DMS79 (cell line): ENCODE data around the gene SPC24.
"Not testable (repeated sequence)": the region's sequence is repeated elsewhere in the genome, so short reads cannot be mapped to it uniquely, and the experiment has no call there.

Source experiments
- DNase-seq: peaks from one replicate; lab custom pipeline; 2025; lab: John Stamatoyannopoulos, UW

The SPC24 gene

GRCh38 chr19:11125994-11126685 is 29.4 kb downstream of the SPC24 start:
- DNase-seq: peak; percentile 37

- DNase-seq: not testable (repeated sequence)
Measured at GRCh38 chr19:11124157-11124556, 31.4 kb downstream of the SPC24 start.

- DNase-seq: no peak
Measured at GRCh38 chr19:11123114-11123513, 32.5 kb downstream of the SPC24 start.

GRCh38 chr19:11121963-11122362 is 33.6 kb downstream of the SPC24 start:
- not testable (repeated sequence) for DNase-seq

- DNase-seq: no peak
Measured at GRCh38 chr19:11116507-11116906, 39.1 kb downstream of the SPC24 start.

- no peak for DNase-seq
Measured at GRCh38 chr19:11115895-11116446, 39.6 kb downstream of the SPC24 start.

- no peak for DNase-seq
Measured at GRCh38 chr19:11115042-11115441, 40.5 kb downstream of the SPC24 start.

- no peak for DNase-seq
Measured at GRCh38 chr19:11113140-11113708, 42.4 kb downstream of the SPC24 start.

GRCh38 chr19:11111771-11112144 is 43.8 kb downstream of the SPC24 start:
- peak; percentile 18 for DNase-seq

GRCh38 chr19:11111117-11111770 is 44.3 kb downstream of the SPC24 start:
- no peak for DNase-seq

GRCh38 chr19:11108746-11109145 is 46.8 kb downstream of the SPC24 start:
- no peak for DNase-seq

- DNase-seq: no peak
Measured at GRCh38 chr19:11106477-11106876, 49.1 kb downstream of the SPC24 start.

GRCh38 chr19:11105014-11105636 is 50.5 kb downstream of the SPC24 start:
- DNase-seq: no peak

- not testable (repeated sequence) for DNase-seq
Measured at GRCh38 chr19:11103667-11104066, 51.9 kb downstream of the SPC24 start.

GRCh38 chr19:11102944-11103343 is 52.6 kb downstream of the SPC24 start:
- DNase-seq: no peak

GRCh38 chr19:11101057-11101456 is 54.5 kb downstream of the SPC24 start:
- no peak for DNase-seq

- DNase-seq: no peak
Measured at GRCh38 chr19:11100049-11100448, 55.5 kb downstream of the SPC24 start.

- DNase-seq: no peak
Measured at GRCh38 chr19:11098861-11099260, 56.7 kb downstream of the SPC24 start.

- DNase-seq: no peak
Measured at GRCh38 chr19:11098327-11098726, 57.3 kb downstream of the SPC24 start.

- not testable (repeated sequence) for DNase-seq
Measured at GRCh38 chr19:11097367-11097766, 58.2 kb downstream of the SPC24 start.

- no peak for DNase-seq
Measured at GRCh38 chr19:11096210-11096841, 59.3 kb downstream of the SPC24 start.
